Spleen (tissue), 7 donors: ENCODE data around the gene ATXN1.

ENCODE experiments used
- POLR2AphosphoS5 ChIP-seq, 3 donors: sonication (generic); formaldehyde crosslinking; IDR thresholded peaks; one replicate each; pipeline ENCODE4 v1.5.1; 2017; ENCODE audit warnings: antibody characterized with exemption in 3 of 3
- TF ChIP-seq, protein P1 (sequence below), 11 experiments: fragments of 200-600 bp in 7 of 11; fragments of 450-650 bp in 4 of 11; sonication (generic) in 4 of 11; IDR thresholded peaks in 8 of 11; conservative IDR thresholded peaks in 3 of 11; 1 replicate in 7 of 11; 2 replicates in 4 of 11; pipeline versions ENCODE4 v1.4.0 to v1.8.0; 2016 to 2021; ENCODE audit warnings: antibody characterized with exemption in 11 of 11, inconsistent platforms in 4 of 11, mild to moderate bottlenecking in 1 of 11
- donor health status: DM: no; HTN: no; CAD: no; lungs with moderate emphysema.
- donor health status: DM: no; HTN: no; CAD: no.
- donor health status: DM: no; HTN: no; CAD: no.

DNA sequence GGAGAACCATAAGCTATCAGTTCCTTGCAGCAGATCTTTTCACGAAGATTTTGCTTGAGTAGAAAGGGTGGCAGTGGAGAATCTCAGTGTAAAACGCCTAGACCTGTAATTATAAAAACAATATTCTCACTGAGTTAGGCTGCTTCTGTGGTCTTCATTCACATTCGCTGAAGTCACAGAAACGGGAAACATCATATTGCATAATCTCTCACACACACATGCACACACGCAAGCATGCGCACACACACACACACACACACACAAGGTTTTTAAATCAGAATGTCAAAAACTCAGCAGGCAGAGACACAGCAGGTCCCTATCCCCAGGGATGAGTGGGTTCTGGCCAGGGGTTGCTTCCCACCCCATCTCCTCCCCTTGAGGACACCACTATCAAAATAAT, 175.5 kb downstream of the ATXN1 start:
- TF ChIP-seq, protein P1, sequence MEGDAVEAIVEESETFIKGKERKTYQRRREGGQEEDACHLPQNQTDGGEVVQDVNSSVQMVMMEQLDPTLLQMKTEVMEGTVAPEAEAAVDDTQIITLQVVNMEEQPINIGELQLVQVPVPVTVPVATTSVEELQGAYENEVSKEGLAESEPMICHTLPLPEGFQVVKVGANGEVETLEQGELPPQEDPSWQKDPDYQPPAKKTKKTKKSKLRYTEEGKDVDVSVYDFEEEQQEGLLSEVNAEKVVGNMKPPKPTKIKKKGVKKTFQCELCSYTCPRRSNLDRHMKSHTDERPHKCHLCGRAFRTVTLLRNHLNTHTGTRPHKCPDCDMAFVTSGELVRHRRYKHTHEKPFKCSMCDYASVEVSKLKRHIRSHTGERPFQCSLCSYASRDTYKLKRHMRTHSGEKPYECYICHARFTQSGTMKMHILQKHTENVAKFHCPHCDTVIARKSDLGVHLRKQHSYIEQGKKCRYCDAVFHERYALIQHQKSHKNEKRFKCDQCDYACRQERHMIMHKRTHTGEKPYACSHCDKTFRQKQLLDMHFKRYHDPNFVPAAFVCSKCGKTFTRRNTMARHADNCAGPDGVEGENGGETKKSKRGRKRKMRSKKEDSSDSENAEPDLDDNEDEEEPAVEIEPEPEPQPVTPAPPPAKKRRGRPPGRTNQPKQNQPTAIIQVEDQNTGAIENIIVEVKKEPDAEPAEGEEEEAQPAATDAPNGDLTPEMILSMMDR (IDR thresholded peaks at IDR 0.05 in 8 of 11, conservative IDR thresholded peaks at IDR 0.05 in 3 of 11) = no peak
- peak in 1 of 3 donors; percentile 55 for TF ChIP-seq POLR2AphosphoS5 (IDR thresholded peaks at IDR 0.05)
